ENCODE results near the gene DNER.

DNER gene

DNA sequence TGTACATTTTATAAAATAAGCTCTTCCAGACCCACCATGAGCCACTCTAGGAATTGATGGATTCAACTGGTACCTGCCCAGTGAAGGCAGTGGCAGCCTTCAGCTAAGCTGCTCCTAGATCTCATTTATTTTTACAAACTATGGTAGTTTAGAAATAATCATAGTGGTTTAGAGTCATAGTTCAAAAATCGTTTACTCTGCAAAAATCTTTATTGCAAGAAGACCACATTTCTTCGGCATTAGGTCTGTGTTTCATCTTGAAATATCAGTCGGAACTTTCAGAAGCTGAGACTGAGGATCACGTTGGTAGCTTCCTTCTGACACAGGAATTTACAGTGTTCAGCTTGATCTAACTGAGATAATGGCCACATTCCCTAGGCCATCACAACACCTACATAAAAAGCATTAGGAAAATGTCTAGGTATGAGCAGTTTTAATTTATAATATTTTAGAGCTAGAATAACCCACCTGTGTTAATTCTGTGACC is 237.0 kb downstream of the DNER start:
- DNase-seq: no peak

DNA sequence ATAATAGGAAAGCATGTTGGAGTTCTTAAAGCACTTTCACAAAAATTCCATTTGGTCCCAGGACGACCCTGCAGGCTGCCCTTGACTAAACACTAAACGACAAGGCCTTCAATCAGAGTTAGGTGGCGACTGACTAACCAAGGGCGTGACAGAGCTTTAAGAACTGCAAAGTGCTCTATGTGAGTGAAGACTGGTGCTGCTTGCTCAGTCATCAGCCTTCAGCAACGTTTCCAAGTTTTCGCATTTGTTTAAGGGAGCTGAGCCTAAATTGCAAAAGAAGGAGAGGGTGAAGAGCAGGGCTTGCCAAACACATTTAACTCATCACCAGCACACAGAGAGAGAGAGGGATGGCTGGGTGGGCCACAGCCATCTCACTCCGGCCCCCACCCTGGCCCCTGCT is 238.6 kb downstream of the DNER start:
- DNase-seq: no peak

DNA sequence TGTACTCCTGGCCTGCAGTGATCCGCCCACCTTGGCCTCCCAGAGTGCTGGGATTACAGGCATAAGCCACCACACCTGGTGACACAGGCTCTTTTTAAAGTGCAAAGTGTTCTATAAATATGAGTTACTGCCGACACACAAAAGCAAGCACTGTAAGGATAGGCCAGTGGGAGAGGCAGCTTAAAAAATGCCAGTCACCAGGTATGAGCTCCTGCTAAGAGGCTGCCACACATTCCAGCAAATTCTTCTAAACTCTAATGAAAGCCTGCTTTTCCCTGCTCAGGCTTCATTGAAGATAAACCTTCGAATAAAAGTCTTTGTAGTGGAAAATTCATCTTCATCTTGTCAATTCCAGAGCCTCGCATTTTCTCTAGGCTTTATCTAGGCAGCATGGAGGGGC is 240.2 kb downstream of the DNER start:
- DNase-seq: no peak

DNA sequence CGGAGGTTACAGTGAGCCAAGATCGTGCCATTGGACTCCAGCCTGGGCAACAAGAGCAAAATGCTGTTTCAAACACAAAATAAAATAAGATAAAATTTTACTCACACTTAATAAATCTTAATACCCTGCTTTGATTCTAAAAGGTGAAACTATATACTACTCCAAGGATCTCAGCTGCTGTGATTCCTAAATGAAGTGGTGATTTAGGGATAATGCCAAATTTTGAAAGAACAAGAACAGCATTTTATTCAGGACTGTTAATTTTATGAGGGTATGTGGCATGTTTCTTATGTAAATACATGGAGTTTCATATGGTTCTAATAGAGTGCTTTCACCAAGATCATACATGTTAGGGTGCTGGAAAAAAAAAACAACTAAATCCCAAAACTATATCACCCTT is 243.6 kb downstream of the DNER start:
- no peak for DNase-seq

DNA sequence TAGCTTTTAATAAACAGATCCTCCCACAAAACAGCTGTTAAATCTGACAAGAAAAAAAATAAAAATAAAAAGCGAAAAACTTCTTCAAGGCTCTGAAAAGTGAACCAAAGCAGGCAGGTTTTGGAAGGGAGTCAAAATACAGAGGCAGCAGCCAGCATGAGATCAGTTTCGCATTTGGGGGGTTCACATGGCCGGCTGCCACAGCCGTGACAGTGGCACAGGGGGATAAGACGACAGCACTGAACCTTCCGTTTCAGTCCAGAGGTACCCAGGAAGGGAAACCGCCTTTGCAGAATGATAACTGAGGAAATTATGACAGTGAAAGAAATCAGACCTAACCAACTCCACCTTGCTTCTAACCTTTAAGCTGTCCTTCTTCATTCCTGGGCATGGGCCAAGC is 246.6 kb downstream of the DNER start:
- no peak for DNase-seq

DNA sequence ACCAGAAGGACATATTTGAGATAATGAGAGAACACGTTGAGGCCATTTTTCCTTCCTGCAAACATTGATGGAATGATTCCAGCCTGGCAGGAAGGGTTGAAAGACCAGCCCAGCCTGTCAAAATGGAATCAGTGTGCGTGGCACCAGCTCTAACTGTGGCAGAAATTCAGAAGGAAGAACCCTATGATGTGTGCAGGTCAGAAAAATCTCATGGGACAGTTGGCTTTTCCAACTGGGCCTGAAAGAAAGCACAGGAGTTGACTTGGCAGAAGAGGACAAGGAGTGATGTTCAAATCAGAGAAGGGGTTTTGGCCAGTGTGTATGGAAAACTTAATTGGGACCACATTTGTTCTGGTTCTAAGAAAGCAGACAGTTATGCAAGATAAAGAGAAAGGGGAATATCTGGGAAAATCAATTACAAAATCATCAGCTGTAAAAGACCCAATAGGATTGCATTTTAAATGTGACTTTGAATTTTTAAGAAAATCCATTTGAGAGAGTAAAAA is 250.5 kb downstream of the DNER start:
- DNase-seq: no peak

DNA sequence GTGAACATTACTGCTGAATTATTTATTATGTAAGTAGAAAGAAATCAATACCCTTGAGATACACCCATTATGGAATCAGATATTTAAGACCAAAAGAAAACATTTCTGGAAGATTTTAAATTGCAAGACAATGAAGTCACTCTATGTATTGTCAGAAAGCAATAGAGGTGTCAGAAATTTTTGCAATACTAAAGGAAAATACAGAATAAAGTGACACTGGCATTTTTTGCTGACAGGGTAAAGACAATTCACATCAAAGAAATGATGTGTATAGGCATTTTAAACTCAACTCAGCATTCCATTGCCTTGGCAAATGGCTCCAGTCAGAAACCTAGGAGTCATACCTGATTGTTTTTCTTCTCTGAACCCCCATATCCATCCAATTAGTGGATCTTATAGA is 252.2 kb downstream of the DNER start:
- no peak for DNase-seq

DNA sequence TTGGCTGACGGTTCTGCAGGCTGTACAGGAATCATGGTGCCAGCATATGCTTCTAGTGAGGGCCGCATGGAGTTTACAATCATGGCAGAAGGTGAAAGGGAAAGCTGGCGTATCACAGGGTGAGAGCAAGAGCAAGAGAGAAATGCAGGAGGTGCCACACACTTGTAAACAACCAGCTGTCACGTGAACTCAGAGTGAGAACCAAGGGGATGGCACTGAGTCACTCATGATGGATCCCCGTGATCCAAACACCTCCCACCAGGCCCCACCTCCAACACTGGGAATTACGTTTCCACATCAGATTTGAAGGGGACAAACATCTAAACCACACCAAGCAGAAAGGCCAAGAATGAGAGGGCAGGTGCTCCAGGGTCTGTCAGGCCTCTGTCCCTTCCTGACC is 258.3 kb downstream of the DNER start:
- DNase-seq: no peak

DNA sequence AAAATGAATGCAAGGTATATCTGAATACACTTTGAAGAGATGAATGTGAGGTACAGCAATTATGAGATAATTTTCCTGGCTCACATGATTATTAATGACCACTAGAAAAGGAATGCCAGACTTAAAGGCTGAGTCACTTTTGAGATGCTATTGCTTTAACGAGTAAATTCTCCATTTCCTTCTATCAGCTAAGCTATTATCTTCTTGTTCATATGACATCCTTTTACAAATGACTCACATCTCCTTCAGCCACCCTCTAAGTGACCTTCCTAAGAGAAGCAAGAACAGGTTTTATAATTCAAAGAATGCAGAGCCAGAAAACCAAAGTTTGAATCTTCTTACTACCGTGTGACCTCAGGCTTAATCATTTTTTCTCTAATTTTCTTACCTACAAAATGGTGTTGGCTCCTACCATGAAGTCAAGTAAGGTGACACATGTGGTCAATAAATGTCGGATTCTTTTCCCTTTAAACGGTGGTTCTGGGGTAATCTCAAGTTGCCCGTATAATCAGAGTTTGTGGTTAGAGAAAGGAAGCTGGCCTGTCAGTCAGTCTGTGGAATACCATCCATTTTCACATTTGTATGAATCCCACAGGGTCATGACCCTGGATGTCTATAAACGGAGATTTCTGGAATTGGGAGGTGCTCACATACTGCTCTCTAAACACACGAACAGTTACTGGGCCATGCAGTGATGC is 259.3 kb downstream of the DNER start:
- DNase-seq: no peak

DNA sequence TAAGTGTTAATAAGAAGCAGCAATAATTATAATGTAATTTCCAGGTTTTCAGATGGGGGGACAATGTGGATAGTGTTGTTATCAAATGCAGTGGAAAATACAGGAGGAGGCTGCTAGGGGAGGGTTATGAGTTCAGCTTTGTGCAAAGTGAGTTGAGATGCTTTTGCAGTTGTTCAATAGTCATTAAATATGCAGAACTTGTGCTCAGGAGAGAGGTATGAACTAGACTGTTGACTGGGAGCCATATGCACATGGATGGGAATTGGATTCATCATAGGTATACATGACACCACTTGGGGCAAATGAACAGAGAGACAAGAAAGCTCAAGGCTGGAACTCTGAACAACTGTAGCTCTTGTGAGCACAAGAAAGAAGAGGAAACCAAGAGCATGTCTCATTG is 261.1 kb downstream of the DNER start:
- DNase-seq: no peak

DNA sequence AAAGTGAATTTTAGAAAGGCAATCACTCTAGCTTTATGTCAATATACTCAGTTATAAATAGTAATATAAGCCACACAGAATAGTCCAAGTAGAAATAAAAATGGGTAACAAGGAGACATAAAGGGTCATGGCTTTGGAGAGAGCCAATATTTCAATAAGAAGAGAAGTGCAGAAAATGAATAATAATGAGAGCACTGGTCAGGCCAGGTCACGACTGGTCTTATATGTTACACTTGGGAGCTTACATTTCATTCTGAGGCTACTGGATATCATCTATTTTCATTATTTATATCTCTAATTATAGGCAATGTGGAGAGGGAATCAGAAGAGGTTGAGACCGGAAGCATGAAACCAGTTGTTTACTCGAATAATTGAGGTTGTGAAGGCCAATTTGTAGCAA is 262.5 kb downstream of the DNER start:
- DNase-seq: no peak

DNA sequence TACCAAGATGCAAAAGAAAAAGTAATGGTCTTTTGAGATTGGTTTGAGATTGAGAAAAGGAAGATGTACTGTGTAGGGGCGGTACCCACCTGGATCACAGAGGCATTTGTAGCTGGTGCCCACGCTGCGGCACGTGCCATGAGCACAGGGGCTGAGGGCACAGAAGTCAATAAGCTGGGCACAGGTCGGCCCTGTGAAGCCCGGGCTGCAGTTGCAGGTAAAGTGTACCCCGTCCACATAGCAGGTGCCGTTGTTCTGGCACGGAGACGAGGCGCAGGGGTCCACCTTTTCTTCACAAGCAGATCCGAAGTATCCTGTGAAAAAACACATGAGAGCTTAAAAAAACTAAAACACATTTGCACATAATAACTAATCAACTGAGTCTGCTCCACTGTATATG is 267.1 kb downstream of the DNER start:
- DNase-seq: no peak

DNA sequence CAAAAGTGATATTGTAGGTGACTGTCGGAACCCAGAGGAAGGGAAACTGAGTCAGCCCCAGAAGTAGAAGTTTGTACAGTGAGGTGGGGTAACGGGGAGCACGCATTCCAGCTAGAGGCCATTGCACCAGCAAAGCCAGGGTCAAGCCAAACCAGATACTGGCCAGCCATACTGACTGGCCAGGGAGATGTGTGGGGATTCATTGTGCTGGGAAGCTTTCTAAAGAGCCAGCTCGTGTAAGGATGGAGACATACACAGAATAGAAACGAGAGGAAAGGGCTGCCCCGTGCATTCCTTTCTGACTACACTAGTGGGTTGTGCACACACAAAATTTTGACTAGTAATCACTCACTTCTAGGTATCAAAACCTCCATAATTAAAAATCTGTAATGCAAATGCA is 268.0 kb downstream of the DNER start:
- DNase-seq: no peak

DNA sequence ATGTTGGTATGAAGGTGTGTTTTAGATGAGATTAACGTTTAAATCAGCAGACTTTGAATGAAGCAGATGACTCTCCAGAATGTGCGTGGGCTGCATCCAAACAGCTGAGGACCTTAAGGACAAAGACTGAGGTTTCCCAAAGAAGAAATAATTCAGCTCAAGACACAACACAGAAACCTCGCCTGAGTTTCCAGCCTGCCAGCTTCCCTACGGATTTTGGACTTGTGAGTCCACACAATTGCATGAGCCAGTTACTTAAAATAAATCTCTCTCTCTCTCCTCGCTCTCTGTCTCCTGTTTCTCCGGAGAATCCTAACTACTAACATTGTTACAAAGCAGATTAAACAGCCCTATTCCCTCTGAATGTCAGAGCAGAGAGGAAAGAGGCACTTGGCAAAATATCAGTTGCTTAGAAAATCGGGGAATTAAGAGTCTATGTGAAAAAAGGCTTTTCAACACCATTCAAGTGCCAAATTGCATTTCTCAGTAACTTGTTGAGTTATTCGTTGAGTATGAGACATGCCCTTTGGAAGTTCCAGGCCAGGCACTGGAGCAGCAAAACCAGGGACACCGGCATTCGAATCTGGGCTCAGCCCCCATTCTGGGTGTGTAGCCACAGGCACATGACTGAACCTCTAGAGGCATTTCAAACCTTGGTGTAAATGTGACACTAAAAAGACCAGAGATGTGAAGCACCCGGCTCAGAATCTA is 268.7 kb downstream of the DNER start:
- no peak for DNase-seq

DNA sequence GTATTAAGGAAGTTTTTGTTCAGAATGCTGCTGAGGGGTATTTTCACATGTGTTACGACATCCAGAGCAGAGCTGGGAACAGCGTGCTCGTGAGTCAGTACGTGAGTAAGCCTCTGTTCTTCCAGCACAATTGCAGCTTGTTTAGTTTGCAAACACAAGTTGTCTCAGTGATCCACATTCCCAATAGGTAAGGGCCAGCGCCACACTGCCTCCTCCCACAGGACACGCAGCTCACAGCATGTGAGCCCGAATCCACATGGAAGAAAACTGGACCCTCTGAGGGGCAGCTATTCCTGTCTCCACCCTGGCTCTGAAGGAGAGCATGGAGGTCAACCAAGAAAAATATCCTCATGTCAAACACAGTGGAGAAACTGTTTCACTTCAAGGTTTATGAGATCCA is 269.3 kb downstream of the DNER start:
- DNase-seq: no peak

DNA sequence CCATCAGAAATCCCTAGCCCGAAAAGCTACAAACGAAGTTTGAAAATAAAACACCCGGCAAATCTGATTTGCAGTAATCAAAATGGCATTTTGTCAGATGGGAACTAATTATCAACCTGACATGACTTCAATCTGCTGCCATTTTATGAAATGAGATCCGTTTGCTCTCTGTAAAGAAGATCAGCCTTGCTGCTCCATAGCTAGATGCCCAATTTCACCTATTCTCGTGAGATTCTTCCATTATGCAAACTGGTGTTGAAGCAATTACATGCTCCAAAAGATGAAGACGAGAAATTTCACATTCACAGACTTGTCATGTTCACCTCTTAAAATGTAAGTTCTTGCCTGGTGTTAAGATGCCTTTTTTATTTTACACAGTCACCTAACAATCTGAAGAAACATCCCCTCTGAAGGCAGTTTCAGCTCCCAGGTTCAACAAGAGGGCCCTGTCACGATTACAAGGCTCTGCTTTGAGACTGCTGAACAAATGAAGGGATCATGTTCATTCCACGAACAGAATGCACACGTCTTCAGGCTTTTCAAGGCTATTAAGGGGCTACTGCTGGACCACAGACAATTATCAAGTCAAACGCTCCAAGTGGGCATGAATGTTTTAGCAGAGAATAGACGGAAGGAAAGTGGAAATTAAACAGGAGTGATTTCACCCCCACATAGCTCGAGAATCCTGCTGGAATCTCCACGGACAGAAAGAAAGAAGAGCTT is 270.6 kb downstream of the DNER start:
- no peak for DNase-seq

DNA sequence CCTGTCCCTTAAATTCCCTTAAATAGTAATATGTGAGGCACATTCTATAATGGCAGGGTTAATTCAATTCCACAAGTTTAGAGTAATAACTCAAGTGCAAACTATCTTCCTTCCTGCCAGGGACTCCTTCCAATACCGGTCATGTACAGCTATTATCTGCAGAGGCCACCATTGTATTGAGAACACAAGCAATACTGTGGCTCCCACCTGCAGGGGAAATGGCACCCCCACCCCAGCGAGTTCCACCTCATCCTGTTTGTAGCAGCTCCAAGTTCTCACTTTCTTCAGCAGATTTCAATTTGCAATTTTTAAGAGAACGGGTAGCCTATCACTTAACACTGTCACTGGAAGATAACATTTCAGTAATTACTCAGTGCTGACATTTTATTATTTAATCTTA is 271.2 kb downstream of the DNER start:
- DNase-seq: no peak

DNA sequence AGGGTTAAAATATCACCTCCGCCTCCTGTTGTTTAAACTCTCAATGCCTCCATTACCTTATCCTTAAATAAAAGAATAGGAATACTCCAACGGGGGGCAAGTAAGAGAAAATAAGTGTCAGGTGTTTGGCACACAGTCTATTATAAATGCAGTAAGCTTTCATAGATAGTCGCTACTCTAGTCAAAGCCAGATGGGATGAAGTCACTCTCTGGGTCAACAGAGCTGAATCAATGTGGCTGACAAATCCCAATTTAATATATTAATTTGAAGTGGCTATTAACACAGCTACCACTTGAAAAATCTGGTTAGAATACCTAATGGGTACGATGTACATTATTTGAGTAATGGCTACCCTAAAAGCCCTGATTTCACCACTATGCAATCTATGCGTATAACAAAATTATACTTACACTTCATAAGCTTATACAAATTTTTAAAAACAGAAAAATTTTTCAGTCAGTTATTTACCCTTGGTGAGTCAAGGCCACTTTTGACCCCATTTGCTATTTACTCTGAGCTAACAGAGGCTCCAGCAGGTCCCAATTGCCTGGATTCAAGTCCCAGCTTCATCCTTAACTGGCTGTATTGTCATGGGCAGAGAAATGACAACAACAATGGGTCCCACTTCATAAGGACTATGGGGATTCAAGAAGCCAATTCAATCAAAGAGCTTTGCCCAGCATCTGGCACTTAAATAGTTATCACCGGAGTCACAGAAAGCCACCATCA is 275.8 kb downstream of the DNER start:
- no peak for DNase-seq

DNA sequence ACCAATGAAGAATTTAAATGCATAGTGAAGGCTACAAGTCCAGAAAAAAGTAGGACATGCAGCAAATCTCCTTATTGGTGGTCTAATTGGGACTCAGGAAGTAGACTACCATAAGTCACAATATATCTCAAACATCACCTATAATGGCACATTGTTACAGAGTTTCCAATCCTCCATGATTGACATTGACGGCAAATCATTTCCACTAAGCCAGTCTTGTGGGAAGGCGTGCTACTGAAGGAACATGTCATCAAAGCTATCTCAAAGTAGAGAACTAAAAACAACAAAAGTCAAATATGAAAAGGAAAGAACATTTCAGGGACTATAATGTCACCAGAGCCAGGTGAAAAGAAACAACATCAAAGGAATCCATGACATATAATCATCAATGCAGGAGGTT is 276.9 kb downstream of the DNER start:
- DNase-seq: no peak

DNA sequence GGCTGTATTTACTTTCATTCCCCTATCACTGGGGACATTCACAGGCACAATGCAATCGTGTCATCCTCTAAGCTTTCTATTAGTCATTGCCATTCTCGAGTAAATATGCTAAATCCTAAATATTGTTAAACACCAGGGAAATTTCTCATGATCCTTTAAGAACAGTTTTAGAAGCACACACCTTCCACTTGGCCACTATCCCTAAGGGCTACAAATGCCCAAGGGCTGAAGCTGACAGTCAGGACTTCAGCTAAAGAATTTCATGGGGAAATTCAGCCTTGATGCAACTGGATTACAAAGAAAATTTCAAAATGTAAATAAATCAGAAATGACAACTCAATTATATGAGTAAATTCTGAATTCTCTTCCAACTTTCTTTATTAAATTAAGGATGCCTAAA is 280.2 kb downstream of the DNER start:
- DNase-seq: no peak

DNA sequence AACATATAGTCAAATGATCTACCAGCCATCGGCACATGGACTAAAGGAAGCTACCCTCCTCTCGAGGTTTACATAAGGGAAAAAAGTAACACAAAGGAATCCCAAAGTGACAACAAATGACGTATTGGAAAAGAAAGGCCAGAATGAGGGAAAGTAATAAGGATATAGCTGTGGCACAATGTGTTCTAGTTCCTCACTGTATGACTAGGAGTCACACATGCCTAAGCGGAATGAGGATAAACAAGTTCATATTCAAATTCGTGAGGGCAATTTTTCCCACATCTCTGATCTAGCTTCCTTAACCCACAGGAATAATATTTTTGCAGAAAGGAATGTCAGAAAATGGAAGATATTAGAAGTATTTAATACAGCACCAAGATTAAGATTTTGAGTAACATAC is 281.0 kb downstream of the DNER start:
- DNase-seq: no peak

DNA sequence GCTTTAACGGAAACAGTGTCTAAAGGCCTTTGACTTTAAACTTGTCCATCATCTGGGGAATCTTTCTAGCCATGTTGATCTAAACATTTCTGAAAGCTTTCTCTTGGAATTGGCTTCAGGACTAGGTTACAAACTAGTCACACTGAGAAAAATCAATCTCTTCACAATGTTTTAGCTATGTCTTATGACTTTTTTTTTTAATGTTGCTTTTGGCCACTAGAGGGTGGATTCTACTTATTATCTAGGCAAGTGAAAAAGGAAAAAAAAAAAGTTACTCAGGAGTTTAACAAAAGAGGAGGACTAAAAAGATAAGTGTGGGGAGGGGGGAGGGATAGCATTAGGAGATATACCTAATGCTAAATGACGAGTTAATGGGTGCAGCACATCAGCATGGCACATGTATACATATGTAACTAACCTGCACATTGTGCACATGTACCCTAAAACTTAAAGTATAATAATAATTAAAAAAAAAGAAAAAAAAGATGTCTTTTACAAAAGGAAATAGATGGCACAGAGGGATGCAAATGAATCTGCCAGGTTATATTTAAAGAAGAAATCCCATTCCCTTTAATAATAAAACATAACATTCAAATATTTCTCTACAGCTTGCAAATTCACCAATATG is 282.9 kb downstream of the DNER start:
- peak; percentile 5 for DNase-seq

DNA sequence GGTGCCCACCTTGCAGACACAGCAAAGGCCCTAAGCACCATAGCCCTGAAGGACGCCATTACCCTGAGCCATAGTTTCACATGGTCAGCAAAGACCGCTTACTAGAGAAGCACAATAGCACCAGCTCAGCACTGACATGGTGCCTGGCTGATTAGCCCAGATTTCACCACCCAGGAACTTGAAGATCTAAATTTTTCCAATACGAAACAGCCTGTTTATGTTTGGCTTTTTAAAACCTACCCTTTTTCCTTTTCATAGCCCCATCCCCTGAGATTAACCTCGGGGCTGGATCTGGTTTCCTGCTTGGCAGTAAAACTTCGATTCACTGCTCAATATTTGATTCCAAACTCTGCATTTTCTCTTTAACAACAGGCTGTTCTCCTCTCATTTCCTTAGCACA is 284.8 kb downstream of the DNER start:
- DNase-seq: no peak

Data from COR-L47 (cell line).